Measurements from ENCODE around the gene YIPF1.
"Not testable (repeated sequence)": the region's sequence is repeated elsewhere in the genome, so short reads cannot be mapped to it uniquely, and the experiment has no call there.

YIPF1 gene

GRCh38 chr1:53895421-53895820, 5.8 kb upstream of the YIPF1 start:
- DNase-seq, result no peak

DNA sequence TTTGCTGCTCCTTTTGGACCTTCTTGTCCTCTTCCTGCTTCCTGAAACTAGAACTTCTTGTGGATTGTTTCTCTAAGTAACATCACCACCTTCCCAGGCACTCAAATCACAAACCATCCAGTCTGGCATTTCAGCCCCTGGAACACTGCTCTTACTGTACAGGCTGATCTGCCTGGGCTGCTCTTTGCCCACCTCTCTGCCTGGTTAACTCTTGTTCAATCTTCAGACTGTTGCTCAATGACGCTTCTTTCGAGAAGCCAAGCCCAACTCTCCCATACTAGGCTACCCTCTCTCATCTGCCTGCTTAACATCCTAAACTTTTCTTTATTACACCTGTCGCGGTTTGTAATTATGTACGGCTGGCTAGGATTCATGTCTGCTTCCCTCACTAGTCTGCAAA, 5.0 kb upstream of the YIPF1 start:
- DNase-seq, result no peak

DNA sequence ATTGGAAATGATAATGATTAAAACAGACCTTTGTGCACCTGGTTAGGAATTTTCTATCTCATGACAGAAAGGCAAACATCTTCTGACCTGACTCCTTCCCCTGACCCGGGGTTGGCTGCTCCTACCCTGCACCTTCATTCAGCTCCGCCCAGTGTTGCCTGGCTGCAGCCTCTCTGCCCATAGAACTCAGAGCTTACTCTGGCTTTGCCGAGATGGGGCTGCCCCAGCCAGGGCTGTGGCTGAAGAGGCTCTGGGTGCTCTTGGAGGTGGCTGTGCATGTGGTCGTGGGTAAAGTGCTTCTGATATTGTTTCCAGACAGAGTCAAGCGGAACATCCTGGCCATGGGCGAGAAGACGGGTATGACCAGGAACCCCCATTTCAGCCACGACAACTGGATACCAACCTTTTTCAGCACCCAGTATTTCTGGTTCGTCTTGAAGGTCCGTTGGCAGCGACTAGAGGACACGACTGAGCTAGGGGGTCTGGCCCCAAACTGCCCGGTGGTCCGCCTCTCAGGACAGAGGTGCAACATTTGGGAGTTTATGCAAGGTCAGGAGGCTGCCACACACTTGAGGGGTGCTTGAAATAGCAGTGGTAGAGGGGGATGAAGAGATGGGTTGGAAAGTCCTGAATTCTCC, 4.5 kb upstream of the YIPF1 start, which contains the start of gene DIO1:
TSS of gene DIO1 (plus strand) at position 189 of the 638 bp plus-strand sequence. CDS start at position 213, 24 bp downstream.
- no peak for DNase-seq

DNA sequence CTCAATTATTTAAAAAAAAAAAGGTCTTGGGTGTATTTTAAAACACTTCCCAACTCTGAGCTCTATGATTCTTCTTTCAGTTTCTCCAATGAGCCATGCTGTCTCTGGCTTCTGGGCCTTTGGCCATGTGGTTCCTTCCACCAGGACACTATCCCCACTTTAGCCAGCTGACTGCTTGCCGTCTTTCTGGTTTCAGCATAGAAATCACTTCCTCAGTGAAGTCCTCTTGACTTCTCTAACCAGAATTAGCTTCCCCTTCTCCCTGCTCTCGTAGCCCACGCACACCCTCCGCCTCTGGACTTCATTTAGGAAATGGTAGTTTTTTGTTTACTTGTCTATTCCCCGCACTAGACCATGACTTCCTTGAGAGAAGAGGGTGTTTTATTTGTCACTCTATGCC, 3.3 kb upstream of the YIPF1 start:
- peak in 30 of 51 donors; percentile 5 to 72 (median 34) for DNase-seq

GRCh38 chr1:53891678-53892077, 2.1 kb upstream of the YIPF1 start:
- no peak for DNase-seq

- no peak for DNase-seq
Measured at GRCh38 chr1:53891018-53891417, 1.4 kb upstream of the YIPF1 start.

- peak in 1 of 51 donors; percentile 6 for DNase-seq
Measured at GRCh38 chr1:53890522-53890941, 935 bp upstream of the YIPF1 start.

DNA sequence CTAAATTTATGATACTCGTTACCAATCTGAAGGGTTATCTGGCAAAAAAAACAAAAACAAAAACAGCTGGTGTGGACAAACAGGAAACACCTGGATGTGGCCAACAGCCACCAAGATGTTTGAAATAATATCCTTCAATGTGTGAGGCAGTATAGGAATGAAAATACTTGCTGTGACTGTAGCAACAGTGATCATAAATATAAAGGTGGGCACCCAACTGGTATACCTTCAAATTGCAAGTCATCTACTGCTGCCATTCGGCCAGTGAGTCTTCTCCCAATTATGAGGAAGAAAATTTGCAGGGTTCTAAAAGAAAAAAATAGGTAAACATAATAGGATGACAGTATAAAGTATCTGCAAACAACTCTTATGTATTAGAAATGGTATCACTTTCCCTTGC, 916 bp downstream of the YIPF1 start:
- no peak for DNase-seq

GRCh38 chr1:53883600-53883999, 6.0 kb downstream of the YIPF1 start:
- not testable (repeated sequence) for DNase-seq

- not testable (repeated sequence) for DNase-seq
Measured at GRCh38 chr1:53881853-53882252, 7.7 kb downstream of the YIPF1 start.

GRCh38 chr1:53878492-53879105, 11.0 kb downstream of the YIPF1 start:
- no peak for DNase-seq

- not testable (repeated sequence) for DNase-seq
Measured at GRCh38 chr1:53875150-53875549, 14.4 kb downstream of the YIPF1 start.

- no peak for DNase-seq
Measured at GRCh38 chr1:53871773-53872484, 17.7 kb downstream of the YIPF1 start.

GRCh38 chr1:53871221-53871620, 18.4 kb downstream of the YIPF1 start:
- DNase-seq, result no peak

DNA sequence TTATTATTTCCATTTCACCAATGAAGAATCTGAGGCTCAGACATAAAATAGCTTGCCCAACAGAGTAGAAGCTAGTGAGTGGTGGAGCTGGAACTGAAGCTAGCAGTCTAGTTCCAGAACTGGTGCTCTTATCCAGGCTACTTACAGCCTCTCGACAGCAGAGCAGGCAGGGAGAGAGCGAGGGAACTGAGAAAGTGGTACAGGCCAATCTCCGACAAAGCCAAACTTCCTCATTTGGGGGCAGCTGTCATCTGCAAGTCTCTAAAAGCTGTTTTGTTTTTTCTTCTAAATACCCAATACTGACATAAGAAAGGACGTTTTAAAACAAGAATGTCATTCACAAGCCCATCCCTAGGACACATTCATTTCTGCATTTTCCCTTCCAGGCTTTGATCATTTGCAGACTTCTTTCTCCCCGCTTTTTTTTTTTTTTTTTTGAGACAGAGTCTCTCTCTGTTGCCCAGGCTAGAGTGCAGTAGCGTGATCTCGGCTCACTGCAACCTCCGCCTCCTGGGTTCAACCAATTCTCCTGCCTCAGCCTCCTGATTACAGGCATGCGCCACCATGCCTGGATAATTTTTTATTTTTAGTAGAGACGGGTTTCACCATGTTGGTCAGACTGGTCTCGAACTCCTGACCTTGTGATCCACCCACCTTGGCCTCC, 20.0 kb downstream of the YIPF1 start:
- DNase-seq, result peak in 11 of 51 donors; percentile 2 to 11 (median 4)

- no peak for DNase-seq
Measured at GRCh38 chr1:53868565-53868964, 21.0 kb downstream of the YIPF1 start.

DNA sequence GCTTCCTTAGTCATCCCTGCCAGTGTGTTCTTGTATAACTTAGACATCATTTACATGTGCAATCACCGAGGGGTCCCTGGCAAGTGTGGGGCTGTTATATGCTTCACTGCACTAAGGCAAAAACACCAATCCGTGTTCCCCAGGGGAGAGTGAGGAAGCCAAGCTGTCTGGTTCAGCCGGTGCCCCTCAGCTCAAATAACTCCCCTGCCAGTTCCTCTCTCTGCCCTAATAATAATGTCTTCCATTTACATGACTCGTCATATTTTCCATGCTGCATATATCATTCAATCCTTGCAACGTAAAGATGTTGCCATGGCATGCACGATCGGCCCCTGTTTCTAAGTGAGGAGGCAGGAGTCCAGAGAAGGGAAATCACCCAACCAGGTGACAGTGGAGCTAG, 27.1 kb downstream of the YIPF1 start:
- no peak for DNase-seq

DNA sequence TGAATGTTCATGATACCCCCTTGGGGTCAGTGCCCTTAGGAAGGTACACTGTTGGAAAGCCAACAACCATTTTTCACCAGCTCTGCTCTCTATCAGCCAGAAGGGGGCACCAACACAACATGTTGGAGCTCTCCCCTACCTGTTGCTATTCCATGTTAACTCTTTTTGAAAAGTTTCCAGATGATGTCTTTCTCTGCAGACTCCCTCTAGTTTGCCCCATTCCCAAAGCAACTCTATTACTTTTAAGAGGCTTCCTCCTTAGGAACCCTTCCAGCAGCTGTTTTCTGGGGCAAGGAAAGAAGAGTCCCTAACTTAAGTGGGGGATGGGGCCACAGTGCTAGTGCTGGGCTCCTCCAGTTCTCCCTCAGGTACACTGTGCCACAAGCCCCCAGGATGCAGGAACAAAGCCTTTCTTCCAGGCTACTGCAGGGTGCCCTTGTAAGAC, 28.6 kb downstream of the YIPF1 start:
- DNase-seq, result peak in 15 of 51 donors; percentile 2 to 42 (median 18)

- no peak for DNase-seq
Measured at GRCh38 chr1:53851571-53852285, 37.9 kb downstream of the YIPF1 start.

GRCh38 chr1:53850082-53850673, 39.4 kb downstream of the YIPF1 start:
- DNase-seq, result no peak

DNA sequence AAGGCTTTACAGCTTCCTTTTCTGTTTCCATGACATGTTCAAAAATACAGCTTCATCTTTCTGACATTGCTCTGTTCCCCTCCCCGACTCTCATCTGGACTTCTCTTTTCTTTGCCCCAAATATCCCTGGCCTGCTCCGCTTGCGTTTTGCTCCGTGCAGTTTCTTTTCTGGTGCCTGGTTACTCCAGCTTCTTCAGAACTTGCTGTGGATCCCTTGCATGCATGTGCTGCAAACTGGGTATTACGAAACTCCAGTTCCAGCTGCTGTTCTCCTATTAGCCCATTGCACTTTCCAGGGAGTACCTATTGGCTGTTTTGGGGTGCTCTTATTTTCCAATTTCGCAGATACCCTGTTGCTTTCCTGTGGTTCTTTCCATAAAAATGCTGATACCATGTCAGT, 41.6 kb downstream of the YIPF1 start:
- DNase-seq, result no peak
